Thoracic aorta (tissue), 2 donors: ENCODE measurements around the gene KRT31. TPM values are rescaled to one million over a fixed set of nuclear protein-coding genes. Genes with fewer than 3 reads are reported as not detected.
"Not testable (repeated sequence)": the region's sequence is repeated elsewhere in the genome, so short reads cannot be mapped to it uniquely, and the experiment has no call there.

ENCODE experiments used
- ATAC-seq: fragments of 150-250 bp; one replicate; pipeline ENCODE4 v1.8.0; 2017; ENCODE audit warnings: low read depth; ENCODE audit not compliant: insufficient number of reproducible peaks, low FRiP score
- DNase-seq: peaks from one replicate; pipeline ENCODE4 v3.0.0-alpha.2; 2020; ENCODE audit warnings: low spot score
- H3K27ac ChIP-seq, 2 donors: fragments of 200-600 bp; sonication (generic); 1 replicate in 1 of 2; 2 replicates in 1 of 2; pipeline ENCODE4 v1.5.1; 2016; ENCODE audit warnings: mild to moderate bottlenecking in 2 of 2, moderate library complexity in 2 of 2
- H3K27me3 ChIP-seq: fragments of 200-600 bp; sonication (generic); replicated peaks from 2 replicates; pipeline ENCODE4 v1.6.0; 2016; ENCODE audit warnings: mild to moderate bottlenecking; ENCODE audit not compliant: insufficient read depth
- H3K36me3 ChIP-seq: fragments of 200-600 bp; sonication (generic); one replicate; pipeline ENCODE4 v1.5.1; 2016
- H3K4me1 ChIP-seq, 2 donors: fragments of 200-600 bp; sonication (generic); 1 replicate in 1 of 2; 2 replicates in 1 of 2; pipeline versions ENCODE4 v1.5.1 to v1.6.0; 2016; ENCODE audit warnings: low read depth in 2 of 2, mild to moderate bottlenecking in 1 of 2; ENCODE audit not compliant: control insufficient read depth in 1 of 2
- H3K4me3 ChIP-seq: fragments of 200-600 bp; sonication (generic); 2 replicates; pipeline ENCODE4 v1.5.1; 2016; ENCODE audit warnings: mild to moderate bottlenecking
- H3K9me3 ChIP-seq: fragments of 200-600 bp; sonication (generic); 2 replicates; pipeline ENCODE4 v1.5.1; 2016
- total RNA-seq, 2 donors: library from RNA; depleted of rRNA; stranded (reverse); fragments of >200 nt; gene quantifications; one replicate each; pipeline versions ENCODE4 v1.1.0 to v1.2.3, GENCODE V29; 2016
- TF ChIP-seq, protein P1 (sequence below): fragments of 200-600 bp; sonication (generic); IDR thresholded peaks from one replicate; pipeline ENCODE4 v1.5.1; 2019; ENCODE audit warnings: antibody characterized with exemption

The KRT31 gene
- total RNA-seq, 2 donors from 2014 or later, result not detected

GRCh38 chr17:41347869-41348760 is 49.3 kb downstream of the KRT31 start:
- TF ChIP-seq, protein P1, sequence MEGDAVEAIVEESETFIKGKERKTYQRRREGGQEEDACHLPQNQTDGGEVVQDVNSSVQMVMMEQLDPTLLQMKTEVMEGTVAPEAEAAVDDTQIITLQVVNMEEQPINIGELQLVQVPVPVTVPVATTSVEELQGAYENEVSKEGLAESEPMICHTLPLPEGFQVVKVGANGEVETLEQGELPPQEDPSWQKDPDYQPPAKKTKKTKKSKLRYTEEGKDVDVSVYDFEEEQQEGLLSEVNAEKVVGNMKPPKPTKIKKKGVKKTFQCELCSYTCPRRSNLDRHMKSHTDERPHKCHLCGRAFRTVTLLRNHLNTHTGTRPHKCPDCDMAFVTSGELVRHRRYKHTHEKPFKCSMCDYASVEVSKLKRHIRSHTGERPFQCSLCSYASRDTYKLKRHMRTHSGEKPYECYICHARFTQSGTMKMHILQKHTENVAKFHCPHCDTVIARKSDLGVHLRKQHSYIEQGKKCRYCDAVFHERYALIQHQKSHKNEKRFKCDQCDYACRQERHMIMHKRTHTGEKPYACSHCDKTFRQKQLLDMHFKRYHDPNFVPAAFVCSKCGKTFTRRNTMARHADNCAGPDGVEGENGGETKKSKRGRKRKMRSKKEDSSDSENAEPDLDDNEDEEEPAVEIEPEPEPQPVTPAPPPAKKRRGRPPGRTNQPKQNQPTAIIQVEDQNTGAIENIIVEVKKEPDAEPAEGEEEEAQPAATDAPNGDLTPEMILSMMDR, result no peak
- ATAC-seq, result no peak

GRCh38 chr17:41346421-41346820 is 51.0 kb downstream of the KRT31 start:
- DNase-seq, H3K36me3 ChIP-seq, H3K27me3 ChIP-seq, H3K4me3 ChIP-seq, H3K27ac ChIP-seq, H3K9me3 ChIP-seq, ATAC-seq, H3K4me1 ChIP-seq: not testable (repeated sequence)

More at GRCh38 chr17:41347869-41348760, 49.3 kb downstream of the KRT31 start:
- DNase-seq, result no peak
- no peak overlapping the region for H3K27ac ChIP-seq
- no peaks in the 10 kb centered on the region for H3K9me3 ChIP-seq
- H3K4me3 ChIP-seq, result no peak overlapping the region
- H3K36me3 ChIP-seq, result no peaks in the 10 kb centered on the region
- H3K27me3 ChIP-seq, result no peaks in the 10 kb centered on the region
- no peaks in the 10 kb centered on the region for H3K4me1 ChIP-seq

DNA sequence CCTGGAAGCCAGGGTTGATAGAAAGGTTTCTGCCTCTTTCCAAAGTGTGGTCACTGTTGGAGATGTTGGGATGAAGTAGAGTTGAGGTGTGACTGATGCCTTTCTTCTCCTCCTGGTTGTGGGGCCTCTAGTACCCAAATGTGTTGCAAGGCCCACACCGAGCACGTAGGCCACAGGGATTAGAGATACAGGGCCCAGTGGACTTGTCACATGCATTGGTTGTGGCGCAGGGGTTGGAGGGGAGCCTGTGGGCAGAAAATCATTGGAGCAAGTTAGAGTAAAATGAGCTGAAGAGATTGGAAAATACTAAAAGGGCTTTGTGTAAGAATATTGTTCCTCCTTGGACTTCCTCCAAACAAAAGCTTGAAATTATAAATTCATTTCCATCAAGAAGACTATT is 51.4 kb downstream of the KRT31 start:
- ATAC-seq (no peak), DNase-seq (no peak)
- Histone ChIP-seq H3K36me3 (no peaks in the 10 kb centered on the region), H3K4me3 (no peak overlapping the region), H3K4me1 (no peaks in the 10 kb centered on the region), H3K27ac (no peak overlapping the region), H3K9me3 (no peaks in the 10 kb centered on the region), H3K27me3 (no peaks in the 10 kb centered on the region)
- TF ChIP-seq, protein P1, result no peak

Other genes with a start within 250 kb of the KRT31 start
- not detected for gene KRTAP4-5, start 247.8 kb downstream of the KRT31 start, total RNA-seq
- not detected for gene KRTAP4-4, start 236.9 kb downstream of the KRT31 start, total RNA-seq
- not detected for gene KRTAP4-3, start 229.4 kb downstream of the KRT31 start, total RNA-seq
- gene KRTAP4-2, start 219.4 kb downstream of the KRT31 start, total RNA-seq, result not detected
- gene KRTAP4-1, start 212.7 kb downstream of the KRT31 start, total RNA-seq, result not detected
- gene KRTAP9-1, start 207.7 kb downstream of the KRT31 start, total RNA-seq, result not detected
- not detected for gene KRTAP9-2, start 171.0 kb downstream of the KRT31 start, total RNA-seq
- gene KRTAP9-3, start 165.2 kb downstream of the KRT31 start, total RNA-seq, result not detected
- gene KRTAP9-8, start 159.6 kb downstream of the KRT31 start, total RNA-seq, result not detected
- not detected for gene KRTAP9-4, start 147.9 kb downstream of the KRT31 start, total RNA-seq
- not detected for gene KRTAP9-9, start 142.2 kb downstream of the KRT31 start, total RNA-seq
- gene KRTAP9-6, start 132.2 kb downstream of the KRT31 start, total RNA-seq, result not detected
- not detected for gene KRTAP9-7, start 121.9 kb downstream of the KRT31 start, total RNA-seq
- gene KRTAP29-1, start 94.8 kb downstream of the KRT31 start, total RNA-seq, result not detected
- not detected for gene KRTAP16-1, start 88.3 kb downstream of the KRT31 start, total RNA-seq
- not detected for gene KRTAP17-1, start 81.9 kb downstream of the KRT31 start, total RNA-seq
- gene KRT33A, start 46.8 kb downstream of the KRT31 start, total RNA-seq, result not detected
- gene KRT33B, start 27.8 kb downstream of the KRT31 start, total RNA-seq, result not detected
- not detected for gene KRT34, start 15.3 kb downstream of the KRT31 start, total RNA-seq
- gene KRT37, start 27.0 kb upstream of the KRT31 start, total RNA-seq, result not detected
- not detected for gene KRT38, start 43.4 kb upstream of the KRT31 start, total RNA-seq
- gene KRT32, start 69.8 kb upstream of the KRT31 start, total RNA-seq, result not detected
- gene KRT35, start 83.5 kb upstream of the KRT31 start, total RNA-seq, result not detected
- not detected for gene KRT36, start 92.3 kb upstream of the KRT31 start, total RNA-seq
- 1 to 10 TPM in 1 of 2 donors, not detected in 1; 1.4 TPM for gene KRT13, start 108.0 kb upstream of the KRT31 start, total RNA-seq
- under 1 TPM in 1 of 2 donors, not detected in 1; 0.68 TPM for gene KRT15, start 121.3 kb upstream of the KRT31 start, total RNA-seq
- 10 to 100 TPM in 1 of 2 donors, 1 to 10 TPM in 1; 2.4 to 66.8 TPM for gene KRT19, start 130.7 kb upstream of the KRT31 start, total RNA-seq
- gene KRT9, start 174.5 kb upstream of the KRT31 start, total RNA-seq, result under 1 TPM in 1 of 2 donors, not detected in 1; 0.42 TPM
- 10 to 100 TPM in 1 of 2 donors, 1 to 10 TPM in 1; 6.9 to 18.7 TPM for gene KRT14, start 189.3 kb upstream of the KRT31 start, total RNA-seq
- gene KRT16, start 215.2 kb upstream of the KRT31 start, total RNA-seq, result 10 to 100 TPM in 1 of 2 donors, 1 to 10 TPM in 1; 6.5 to 16.8 TPM
- 10 to 100 TPM; 74.7 to 87.1 TPM for gene KRT17, start 227.0 kb upstream of the KRT31 start, total RNA-seq